ENCODE measurements around the gene GAD2. TPM values are rescaled to one million over a fixed set of nuclear protein-coding genes. Genes with fewer than 3 reads are reported as not detected.
"Not testable (repeated sequence)": the region's sequence is repeated elsewhere in the genome, so short reads cannot be mapped to it uniquely, and the experiment has no call there.

The GAD2 gene
- total RNA-seq, 1 donor from 2014 or later = not detected

- no peak for DNase-seq (ENCODE audit: extremely low spot score in 2 of 2)
- no peak for TF ChIP-seq POLR2AphosphoS5 (IDR thresholded peaks at IDR 0.05; ENCODE audit: insufficient read depth in 1 of 2, low read depth in 1 of 2)
- TF ChIP-seq CTCF (IDR thresholded peaks at IDR 0.05) = no peak
- no peak for TF ChIP-seq POLR2A (IDR thresholded peaks at IDR 0.05)
- Histone ChIP-seq H3K4me1 (no peaks in the 10 kb centered on the region), H3K36me3 (no peaks in the 10 kb centered on the region), H3K27me3 (no peaks in the 10 kb centered on the region), H3K27ac (no peak overlapping the region), H3K9me3 (no peaks in the 10 kb centered on the region), H3K4me3 (no peak overlapping the region)
- intact Hi-C loops (cut with DNase I) = no loop called here
These were observed 125.1 kb downstream of the GAD2 start for GRCh38 chr10:26341701-26342100.

DNA sequence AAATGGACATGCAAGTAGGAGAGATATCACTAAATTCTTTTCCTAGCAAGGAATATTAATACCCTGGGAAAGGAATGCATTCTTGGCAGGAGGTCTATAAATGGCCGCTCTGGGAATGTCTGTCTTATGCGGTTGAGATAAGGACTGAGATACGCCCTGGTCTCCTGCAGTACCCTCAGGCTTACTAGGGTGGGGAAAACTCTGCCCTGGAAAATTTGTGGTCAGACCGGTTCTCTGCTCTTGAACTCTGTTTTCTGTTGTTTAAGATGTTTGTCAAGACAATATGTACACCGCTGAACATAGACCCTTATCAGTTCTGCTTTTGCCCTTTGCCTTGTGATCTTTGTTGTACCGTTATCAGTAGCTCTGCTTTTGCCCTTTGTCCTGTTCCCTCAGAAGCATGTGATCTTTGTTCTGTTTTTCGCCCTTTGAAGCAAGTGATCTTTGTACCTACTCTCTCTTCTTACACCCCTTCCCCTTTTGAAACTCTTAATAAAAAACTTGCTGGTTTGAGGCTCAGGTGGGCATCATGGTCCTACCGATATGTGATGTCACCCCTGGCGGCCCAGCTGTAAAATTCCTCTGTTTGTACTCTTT is 132.3 kb downstream of the GAD2 start:
- H3K4me3 ChIP-seq; H3K9me3 ChIP-seq; DNase-seq (ENCODE audit: extremely low spot score in 2 of 2); H3K4me1 ChIP-seq; intact Hi-C loops (cut with DNase I); H3K27ac ChIP-seq; H3K36me3 ChIP-seq; H3K27me3 ChIP-seq: not testable (repeated sequence)

Other genes with a start within 250 kb of the GAD2 start
- 7.4 TPM for gene APBB1IP, start 221.6 kb downstream of the GAD2 start, total RNA-seq